PC-3 (cell line): Measurements from ENCODE around the gene GNG4.
"Not testable (repeated sequence)": the region's sequence is repeated elsewhere in the genome, so short reads cannot be mapped to it uniquely, and the experiment has no call there.

Experiments
- EZH2 ChIP-seq: fragments of 300-600 bp; sonication (generic); IDR thresholded peaks from one replicate; pipeline ENCODE4 v1.6.1; 2017; ENCODE audit warnings: antibody characterized with exemption, mild to moderate bottlenecking, low read length; ENCODE audit not compliant: unreplicated experiment
- EZH2phosphoT487 ChIP-seq: fragments of 300-600 bp; sonication (generic); IDR thresholded peaks from 2 replicates; pipeline ENCODE4 v1.6.1; 2018; ENCODE audit warnings: mild to moderate bottlenecking, antibody characterized with exemption, low read length, borderline replicate concordance
- TF ChIP-seq, protein P1 (sequence below): fragments of 300-600 bp; sonication (generic); conservative IDR thresholded peaks from 2 replicates; pipeline ENCODE4 v1.5.1; 2017; ENCODE audit warnings: antibody characterized with exemption, low read depth, mild to moderate bottlenecking, low read length

DNA sequence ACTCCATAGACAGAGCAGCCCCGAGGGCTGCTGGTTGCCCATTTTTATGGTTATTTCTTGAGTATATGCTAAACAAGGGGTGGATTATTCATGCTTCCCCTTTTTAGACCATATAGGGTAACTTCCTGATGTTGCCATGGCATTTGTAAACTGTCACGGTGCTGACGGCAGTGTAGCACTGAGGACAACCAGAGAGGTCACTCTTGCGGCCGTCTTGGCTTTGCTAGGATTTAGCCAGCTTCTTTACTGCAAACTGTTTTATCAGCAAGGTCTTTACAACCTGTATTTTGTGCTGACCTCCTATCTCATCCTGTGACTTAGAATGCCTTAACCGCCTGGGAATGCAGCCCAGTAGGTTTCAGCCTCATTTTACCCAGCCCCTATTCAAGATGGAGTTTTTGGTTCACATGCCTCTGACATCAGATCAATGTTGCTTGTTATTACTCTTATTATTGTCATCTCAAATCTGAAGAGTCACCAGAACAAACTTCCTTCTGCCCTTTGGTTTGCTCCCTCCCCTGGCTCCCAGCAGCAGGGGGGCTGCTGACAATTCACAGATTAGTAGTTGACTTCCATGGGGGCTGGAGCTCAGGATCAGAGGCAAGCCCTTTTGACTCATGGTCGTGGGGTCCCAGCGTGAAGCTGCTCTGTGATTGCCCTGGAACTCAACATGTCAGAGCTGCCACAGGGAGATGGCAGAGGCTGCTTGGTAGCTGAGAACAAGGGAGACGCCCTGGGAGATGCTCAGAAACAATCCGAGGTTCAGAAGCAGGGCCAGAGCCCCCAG, 103.0 kb downstream of the GNG4 start:
- TF ChIP-seq, protein P1, sequence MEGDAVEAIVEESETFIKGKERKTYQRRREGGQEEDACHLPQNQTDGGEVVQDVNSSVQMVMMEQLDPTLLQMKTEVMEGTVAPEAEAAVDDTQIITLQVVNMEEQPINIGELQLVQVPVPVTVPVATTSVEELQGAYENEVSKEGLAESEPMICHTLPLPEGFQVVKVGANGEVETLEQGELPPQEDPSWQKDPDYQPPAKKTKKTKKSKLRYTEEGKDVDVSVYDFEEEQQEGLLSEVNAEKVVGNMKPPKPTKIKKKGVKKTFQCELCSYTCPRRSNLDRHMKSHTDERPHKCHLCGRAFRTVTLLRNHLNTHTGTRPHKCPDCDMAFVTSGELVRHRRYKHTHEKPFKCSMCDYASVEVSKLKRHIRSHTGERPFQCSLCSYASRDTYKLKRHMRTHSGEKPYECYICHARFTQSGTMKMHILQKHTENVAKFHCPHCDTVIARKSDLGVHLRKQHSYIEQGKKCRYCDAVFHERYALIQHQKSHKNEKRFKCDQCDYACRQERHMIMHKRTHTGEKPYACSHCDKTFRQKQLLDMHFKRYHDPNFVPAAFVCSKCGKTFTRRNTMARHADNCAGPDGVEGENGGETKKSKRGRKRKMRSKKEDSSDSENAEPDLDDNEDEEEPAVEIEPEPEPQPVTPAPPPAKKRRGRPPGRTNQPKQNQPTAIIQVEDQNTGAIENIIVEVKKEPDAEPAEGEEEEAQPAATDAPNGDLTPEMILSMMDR: not testable (repeated sequence)
- TF ChIP-seq EZH2, EZH2phosphoT487: not testable (repeated sequence)
